Parathyroid adenoma (tissue), 2 donors: ENCODE measurements around the gene FAM193A.
A peak's percentile ranks its signal among the peaks of the same experiment; 100 is the strongest.
"Not testable (repeated sequence)": the region's sequence is repeated elsewhere in the genome, so short reads cannot be mapped to it uniquely, and the experiment has no call there.

Source experiments
- H2AFZ ChIP-seq: fragments of 300-600 bp; sonication (generic); one replicate; pipeline ENCODE4 v1.7.0; 2017; ENCODE audit warnings: antibody characterized with exemption, mild to moderate bottlenecking
- H3K27ac ChIP-seq: fragments of 300-600 bp; sonication (generic); one replicate; pipeline ENCODE4 v1.7.0; 2017
- H3K27me3 ChIP-seq: fragments of 300-600 bp; sonication (generic); one replicate; pipeline ENCODE4 v1.7.0; 2017; ENCODE audit warnings: low read length; ENCODE audit not compliant: control insufficient read depth, insufficient read depth
- H3K36me3 ChIP-seq: fragments of 300-600 bp; sonication (generic); one replicate; pipeline ENCODE4 v1.7.0; 2017; ENCODE audit warnings: low read length; ENCODE audit not compliant: control insufficient read depth, insufficient read depth
- H3K4me1 ChIP-seq: fragments of 300-600 bp; sonication (generic); one replicate; pipeline ENCODE4 v1.7.0; 2017; ENCODE audit warnings: control low read depth
- H3K4me2 ChIP-seq: fragments of 300-600 bp; sonication (generic); one replicate; pipeline ENCODE4 v1.7.0; 2017; ENCODE audit warnings: low read length
- H3K4me3 ChIP-seq: fragments of 300-600 bp; sonication (generic); one replicate; pipeline ENCODE4 v1.7.0; 2017; ENCODE audit warnings: low read depth, low read length
- H3K79me2 ChIP-seq: fragments of 300-600 bp; sonication (generic); one replicate; pipeline ENCODE4 v1.7.0; 2017; ENCODE audit warnings: control low read depth
- H3K9ac ChIP-seq: fragments of 300-600 bp; sonication (generic); one replicate; pipeline ENCODE4 v1.7.0; 2017; ENCODE audit warnings: mild to moderate bottlenecking
- H3K9me3 ChIP-seq: fragments of 300-600 bp; sonication (generic); one replicate; pipeline ENCODE4 v1.7.0; 2017; ENCODE audit warnings: low read length; ENCODE audit not compliant: control insufficient read depth
- TF ChIP-seq, protein P1 (sequence below): fragments of 300-600 bp; sonication (generic); IDR thresholded peaks from one replicate; pipeline ENCODE4 v1.7.0; 2017; ENCODE audit warnings: antibody characterized with exemption, mild to moderate bottlenecking
- donor health status: primary hyperparathyroidism.

FAM193A gene

GRCh38 chr4:2535376-2536192, 863 bp upstream of the FAM193A start:
- H3K4me1 ChIP-seq: peaks cover 4% of the 10 kb centered on the region
- H3K9me3 ChIP-seq: no peaks in the 10 kb centered on the region
- peak overlapping the region; percentile 28 for H3K9ac ChIP-seq
- H3K36me3 ChIP-seq: no peaks in the 10 kb centered on the region
- no peaks in the 10 kb centered on the region for H3K27me3 ChIP-seq
- H3K27ac ChIP-seq: peak overlapping the region; percentile 81
- peak overlapping the region; percentile 70 for H3K4me3 ChIP-seq
- peak overlapping the region; percentile 82 for H2AFZ ChIP-seq
- peaks cover 18% of the 10 kb centered on the region for H3K79me2 ChIP-seq
- TF ChIP-seq, protein P1, sequence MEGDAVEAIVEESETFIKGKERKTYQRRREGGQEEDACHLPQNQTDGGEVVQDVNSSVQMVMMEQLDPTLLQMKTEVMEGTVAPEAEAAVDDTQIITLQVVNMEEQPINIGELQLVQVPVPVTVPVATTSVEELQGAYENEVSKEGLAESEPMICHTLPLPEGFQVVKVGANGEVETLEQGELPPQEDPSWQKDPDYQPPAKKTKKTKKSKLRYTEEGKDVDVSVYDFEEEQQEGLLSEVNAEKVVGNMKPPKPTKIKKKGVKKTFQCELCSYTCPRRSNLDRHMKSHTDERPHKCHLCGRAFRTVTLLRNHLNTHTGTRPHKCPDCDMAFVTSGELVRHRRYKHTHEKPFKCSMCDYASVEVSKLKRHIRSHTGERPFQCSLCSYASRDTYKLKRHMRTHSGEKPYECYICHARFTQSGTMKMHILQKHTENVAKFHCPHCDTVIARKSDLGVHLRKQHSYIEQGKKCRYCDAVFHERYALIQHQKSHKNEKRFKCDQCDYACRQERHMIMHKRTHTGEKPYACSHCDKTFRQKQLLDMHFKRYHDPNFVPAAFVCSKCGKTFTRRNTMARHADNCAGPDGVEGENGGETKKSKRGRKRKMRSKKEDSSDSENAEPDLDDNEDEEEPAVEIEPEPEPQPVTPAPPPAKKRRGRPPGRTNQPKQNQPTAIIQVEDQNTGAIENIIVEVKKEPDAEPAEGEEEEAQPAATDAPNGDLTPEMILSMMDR: no peak
- peak overlapping the region; percentile 95 for H3K4me2 ChIP-seq

- Histone ChIP-seq H3K36me3 (no peaks in the 10 kb centered on the region), H3K9ac (no peak overlapping the region), H3K27me3 (no peaks in the 10 kb centered on the region), H2AFZ (peak overlapping the region; percentile 66), H3K4me1 (peaks cover 4% of the 10 kb centered on the region), H3K4me3 (peak overlapping the region; percentile 71), H3K27ac (peak overlapping the region; percentile 54), H3K9me3 (no peaks in the 10 kb centered on the region), H3K79me2 (peaks cover 25% of the 10 kb centered on the region), H3K4me2 (peak overlapping the region; percentile 92)
- TF ChIP-seq, protein P1: no peak
Measured at GRCh38 chr4:2537011-2537830, 774 bp downstream of the FAM193A start.

- not testable (repeated sequence) for H2AFZ ChIP-seq, H3K9me3 ChIP-seq, H3K4me3 ChIP-seq, H3K9ac ChIP-seq, H3K4me1 ChIP-seq, H3K4me2 ChIP-seq, H3K27ac ChIP-seq, H3K27me3 ChIP-seq, H3K36me3 ChIP-seq
- H3K79me2 ChIP-seq: peaks cover 49% of the 10 kb centered on the region
Measured at GRCh38 chr4:2543580-2544191, 7.2 kb downstream of the FAM193A start.

DNA sequence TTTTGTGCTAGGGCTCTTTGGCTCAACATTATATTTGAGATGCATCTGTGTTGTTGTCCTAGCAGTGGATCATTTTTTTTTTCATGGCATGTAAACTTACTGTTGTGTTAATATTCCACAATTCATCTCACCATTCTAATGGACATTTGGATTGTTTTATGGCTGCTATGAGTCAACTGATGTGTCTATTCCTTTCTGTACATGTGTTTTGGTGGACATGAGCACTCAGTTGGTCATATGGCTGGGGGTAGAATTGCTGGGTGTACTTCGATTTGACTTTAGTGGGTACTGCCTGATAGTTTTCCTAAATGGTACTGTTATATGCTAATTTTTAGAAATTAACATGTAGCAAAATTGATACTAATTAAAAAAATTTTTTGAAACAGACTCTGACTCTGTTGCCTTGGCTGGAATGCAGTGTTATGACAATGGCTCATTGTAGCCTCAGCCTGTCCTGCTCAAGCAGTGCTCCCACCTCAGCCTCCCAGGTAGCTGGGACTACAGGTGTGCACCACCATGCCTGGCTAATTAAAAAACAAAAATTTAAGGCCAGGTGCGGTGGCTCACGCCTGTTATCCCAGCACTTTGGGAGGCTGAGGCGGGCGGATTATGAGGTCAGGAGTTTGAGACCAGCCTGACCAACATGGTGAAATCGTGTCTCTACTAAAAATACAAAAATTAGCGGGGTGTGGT, 9.0 kb downstream of the FAM193A start:
- TF ChIP-seq, protein P1: no peak
- Histone ChIP-seq H3K4me3 (no peak overlapping the region), H3K4me2 (no peak overlapping the region), H3K27ac (no peak overlapping the region), H3K9me3 (no peaks in the 10 kb centered on the region), H3K27me3 (no peaks in the 10 kb centered on the region), H3K4me1 (no peaks in the 10 kb centered on the region), H3K9ac (no peak overlapping the region), H3K79me2 (peaks cover 41% of the 10 kb centered on the region), H2AFZ (no peak overlapping the region), H3K36me3 (no peaks in the 10 kb centered on the region)
